B cell (primary cell): Measurements from ENCODE around the gene ERC2. TPM values are rescaled to one million over a fixed set of nuclear protein-coding genes. Genes with fewer than 3 reads are reported as not detected.

ENCODE experiments used
- ATAC-seq: fragments of 200-7000 bp; cut with Tn5 transposase; one replicate; pipeline ENCODE4 v1.10.0; 2021; ENCODE audit warnings: low read depth, mild to moderate bottlenecking, moderate number of reproducible peaks, moderate library complexity
- CTCF ChIA-PET: fragments of 350-600 bp; sonication (Branson Sonifier 250); formaldehyde crosslinking; loops from one replicate; lab custom pipeline; 2021; ENCODE audit warnings: antibody characterized with exemption, inconsistent platforms; lab: Charles Lee
- POLR2A ChIA-PET: fragments of 350-600 bp; sonication (Branson Sonifier 250); formaldehyde crosslinking; loops from one replicate; lab custom pipeline; 2021; ENCODE audit warnings: antibody characterized with exemption; lab: Charles Lee
- DNase-seq: peaks from one replicate; pipeline ENCODE4 v3.0.0; 2013
- H2AFZ ChIP-seq: 2 replicates; pipeline ENCODE4 v1.6.1; 2012; ENCODE audit warnings: mild to moderate bottlenecking, low read depth, low read length; ENCODE audit not compliant: insufficient read depth, poor library complexity, severe bottlenecking
- H3K27ac ChIP-seq, 2 donors: 1 replicate in 1 of 2; 2 replicates in 1 of 2; pipeline ENCODE4 v1.5.1; 2012 to 2013; ENCODE audit warnings: low read length in 2 of 2, mild to moderate bottlenecking in 2 of 2, moderate library complexity in 1 of 2
- H3K27me3 ChIP-seq, 4 experiments: fragments of 200-600 bp in 1 of 4; sonication (generic) in 1 of 4; replicated peaks in 1 of 4; 1 replicate in 2 of 4; 2 replicates in 2 of 4; pipeline versions ENCODE4 v1.6.1 to v1.7.0; 2013 to 2016; ENCODE audit warnings: low read length in 3 of 4, mild to moderate bottlenecking in 2 of 4, mixed read lengths in 1 of 4, moderate library complexity in 1 of 4; ENCODE audit not compliant: insufficient read depth in 4 of 4, control insufficient read depth in 3 of 4; ENCODE audit errors: control extremely low read depth in 1 of 4
- H3K36me3 ChIP-seq, 2 experiments: replicated peaks in 1 of 2; 1 replicate in 1 of 2; 2 replicates in 1 of 2; pipeline versions ENCODE4 v1.6.1 to v1.7.1; 2013; ENCODE audit warnings: low read length in 1 of 2; ENCODE audit not compliant: insufficient read depth in 2 of 2, control insufficient read depth in 1 of 2; ENCODE audit errors: control extremely low read depth in 1 of 2, extremely low read depth in 1 of 2
- H3K4me1 ChIP-seq, 2 donors: fragments of 200-600 bp in 1 of 2; sonication (generic) in 1 of 2; 1 replicate in 1 of 2; 2 replicates in 1 of 2; pipeline versions ENCODE4 v1.5.1 to v1.6.1; 2013 to 2017; ENCODE audit warnings: low read length in 2 of 2; ENCODE audit not compliant: control insufficient read depth in 2 of 2, insufficient read depth in 2 of 2
- H3K4me2 ChIP-seq: replicated peaks from 2 replicates; pipeline ENCODE3; 2012; ENCODE audit warnings: mild to moderate bottlenecking, low read depth, low read length; ENCODE audit not compliant: poor library complexity, severe bottlenecking
- H3K4me3 ChIP-seq, 5 experiments: fragments of 200-600 bp in 1 of 5; sonication (generic) in 1 of 5; 1 replicate in 3 of 5; 2 replicates in 2 of 5; pipeline versions ENCODE4 v1.5.1 to v1.7.0; 2011 to 2016; ENCODE audit warnings: low read length in 4 of 5, mild to moderate bottlenecking in 4 of 5, low read depth in 2 of 5, control low read depth in 1 of 5, moderate library complexity in 1 of 5; ENCODE audit not compliant: insufficient read depth in 1 of 5; ENCODE audit errors: control extremely low read depth in 1 of 5, extremely low read depth in 1 of 5
- H3K79me2 ChIP-seq: fragments of 200-600 bp; sonication (generic); one replicate; pipeline ENCODE4 v1.6.0; 2016; ENCODE audit warnings: low read length; ENCODE audit not compliant: control insufficient read depth, insufficient read depth
- H3K9ac ChIP-seq: fragments of 200-600 bp; sonication (generic); 2 replicates; pipeline ENCODE4 v1.6.1; 2017; ENCODE audit warnings: mild to moderate bottlenecking, low read length, moderate library complexity
- H3K9me3 ChIP-seq, 3 donors: one replicate each; pipeline versions ENCODE4 v1.6.1 to v1.7.1; 2013; ENCODE audit warnings: low read length in 2 of 3; ENCODE audit not compliant: control insufficient read depth in 2 of 3, insufficient read depth in 1 of 3; ENCODE audit errors: control extremely low read depth in 1 of 3
- H4K20me1 ChIP-seq: 2 replicates; pipeline ENCODE4 v1.6.0; 2012; ENCODE audit warnings: mild to moderate bottlenecking, low read length; ENCODE audit not compliant: insufficient read depth, control insufficient read depth, poor library complexity, severe bottlenecking
- H3K27ac Mint-ChIP-seq: one replicate; pipeline ENCODE4 v1.8.0; 2021; ENCODE audit warnings: mixed read lengths
- H3K27me3 Mint-ChIP-seq: one replicate; pipeline ENCODE4 v1.8.0; 2021; ENCODE audit warnings: mixed read lengths
- H3K4me1 Mint-ChIP-seq: one replicate; pipeline ENCODE4 v1.8.0; 2021; ENCODE audit warnings: mixed read lengths
- H3K4me3 Mint-ChIP-seq: one replicate; pipeline ENCODE4 v1.8.0; 2021; ENCODE audit warnings: mixed read lengths
- H3K9me3 Mint-ChIP-seq: one replicate; pipeline ENCODE4 v1.8.0; 2022; ENCODE audit warnings: mixed read lengths; ENCODE audit not compliant: insufficient read depth
- EZH2 ChIP-seq: IDR thresholded peaks from 2 replicates; pipeline ENCODE4 v1.6.1; 2012; ENCODE audit warnings: borderline replicate concordance, low read depth, mild to moderate bottlenecking, moderate library complexity, low read length; ENCODE audit not compliant: insufficient read depth, poor library complexity, severe bottlenecking
- WGBS: methylation state at CpG from one replicate; pipeline ENCODE4 v1.1.5; 2013; ENCODE audit warnings: missing lambda C conversion rate; ENCODE audit not compliant: insufficient coverage; 5-methylcytosine and 5-hydroxymethylcytosine counted together
- intact Hi-C: fragments of 100-400 bp; cut with micrococcal nuclease; formaldehyde crosslinking; loops from one replicate; pipeline ENCODE4 v1.10.0; 2022
- polyA plus RNA-seq: library from polyadenylated mRNA; depleted of rRNA; stranded (reverse); fragments of >200 nt; gene quantifications from 2 replicates; pipeline ENCODE4 v1.2.3, GENCODE V29; 2012
- total RNA-seq, 2 donors: library from RNA; stranded (reverse); fragments of 120-200 nt in 1 of 2; gene quantifications; 1 replicate in 1 of 2; 2 replicates in 1 of 2; pipeline versions ENCODE4 v1.2.3 to v1.2.4, GENCODE V29; 2013 to 2022
- TF ChIP-seq, protein P1 (sequence below): fragments of 200-600 bp; IDR thresholded peaks from one replicate; pipeline ENCODE4 v1.8.0; 2022; ENCODE audit warnings: antibody characterized with exemption, mild to moderate bottlenecking

Gene ERC2
- total and polyA plus RNA-seq, 2 donors (not counting 1 experiment from before 2014, with no cell fraction given) = not detected

DNA sequence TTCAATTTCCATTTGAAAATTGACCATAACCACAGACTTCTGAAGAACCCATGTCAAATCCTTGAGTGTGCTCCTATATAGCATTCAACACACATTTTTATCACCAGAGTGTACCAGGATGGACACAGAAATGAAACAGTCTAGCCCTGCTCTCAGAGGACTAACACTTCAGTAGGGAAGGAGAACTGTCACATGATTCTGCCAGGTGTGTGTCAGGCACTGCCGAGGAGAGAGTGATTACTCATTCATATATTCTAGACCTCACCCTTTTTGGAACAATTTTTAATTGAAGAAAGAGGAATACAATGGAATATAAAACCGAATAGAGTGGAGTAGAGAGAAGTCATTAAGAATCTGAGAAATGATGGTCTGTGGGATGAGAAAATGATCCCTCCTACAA, 125.8 kb downstream of the ERC2 start:
- Mint-ChIP-seq H3K4me3 (no peak overlapping the region), H3K27me3 (peaks cover 18% of the 10 kb centered on the region), H3K4me1 (no peaks in the 10 kb centered on the region), H3K9me3 (no peaks in the 10 kb centered on the region), H3K27ac (no peak overlapping the region)
- DNase-seq = no peak
- Histone ChIP-seq H3K79me2 (no peaks in the 10 kb centered on the region), H3K4me2 (no peak overlapping the region), H3K27me3 (peaks cover 0 to 9% (median 0%) of the 10 kb centered on the region in 4 experiments), H3K4me3 (no peak overlapping the region), H3K9ac (no peak overlapping the region), H3K4me1 (no peaks in the 10 kb centered on the region), H4K20me1 (no peaks in the 10 kb centered on the region), H2AFZ (no peak overlapping the region), H3K27ac (no peak overlapping the region), H3K9me3 (no peaks in the 10 kb centered on the region), H3K36me3 (no peaks in the 10 kb centered on the region)
- intact Hi-C loops = no loop called here
- ATAC-seq = no peak
- POLR2A ChIA-PET = no interaction called here
- TF ChIP-seq, protein P1, sequence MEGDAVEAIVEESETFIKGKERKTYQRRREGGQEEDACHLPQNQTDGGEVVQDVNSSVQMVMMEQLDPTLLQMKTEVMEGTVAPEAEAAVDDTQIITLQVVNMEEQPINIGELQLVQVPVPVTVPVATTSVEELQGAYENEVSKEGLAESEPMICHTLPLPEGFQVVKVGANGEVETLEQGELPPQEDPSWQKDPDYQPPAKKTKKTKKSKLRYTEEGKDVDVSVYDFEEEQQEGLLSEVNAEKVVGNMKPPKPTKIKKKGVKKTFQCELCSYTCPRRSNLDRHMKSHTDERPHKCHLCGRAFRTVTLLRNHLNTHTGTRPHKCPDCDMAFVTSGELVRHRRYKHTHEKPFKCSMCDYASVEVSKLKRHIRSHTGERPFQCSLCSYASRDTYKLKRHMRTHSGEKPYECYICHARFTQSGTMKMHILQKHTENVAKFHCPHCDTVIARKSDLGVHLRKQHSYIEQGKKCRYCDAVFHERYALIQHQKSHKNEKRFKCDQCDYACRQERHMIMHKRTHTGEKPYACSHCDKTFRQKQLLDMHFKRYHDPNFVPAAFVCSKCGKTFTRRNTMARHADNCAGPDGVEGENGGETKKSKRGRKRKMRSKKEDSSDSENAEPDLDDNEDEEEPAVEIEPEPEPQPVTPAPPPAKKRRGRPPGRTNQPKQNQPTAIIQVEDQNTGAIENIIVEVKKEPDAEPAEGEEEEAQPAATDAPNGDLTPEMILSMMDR = no peak
- no peak for TF ChIP-seq EZH2
- CTCF ChIA-PET = interaction anchor here (2.1 kb wide), 1 partner anchor 14 kb away, joined by 5 read pairs; no protein-coding TSS in a partner anchor
- no CpG with 5 or more reads among the region's 2 CpGs for WGBS

DNA sequence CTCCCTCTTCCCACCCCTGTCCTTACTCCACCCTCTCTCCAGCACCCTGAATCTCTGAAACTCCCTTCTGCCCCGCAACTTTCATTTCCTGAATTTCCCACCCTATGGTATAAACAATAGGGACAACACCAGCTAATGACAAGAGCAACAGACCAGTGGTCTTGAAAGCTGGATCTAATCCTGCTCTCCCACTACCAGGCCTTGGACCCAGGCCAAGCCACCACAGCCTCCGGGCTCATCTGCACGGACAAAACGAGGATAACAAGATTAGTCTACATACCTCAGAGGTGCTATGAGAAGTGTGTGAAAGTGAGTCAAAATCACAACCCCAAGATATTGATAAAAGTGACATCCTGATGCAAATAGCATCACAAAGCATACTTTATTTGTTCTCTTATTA, 128.6 kb downstream of the ERC2 start:
- TF ChIP-seq EZH2 = no peak
- TF ChIP-seq, protein P1 = no peak
- H3K27ac ChIP-seq = no peak overlapping the region
- Mint-ChIP-seq H3K4me3 (no peak overlapping the region), H3K9me3 (no peaks in the 10 kb centered on the region), H3K27me3 (peaks cover 14% of the 10 kb centered on the region), H3K4me1 (no peaks in the 10 kb centered on the region), H3K27ac (no peak overlapping the region)
- H3K9ac ChIP-seq = no peak overlapping the region
- no peaks in the 10 kb centered on the region for H3K9me3 ChIP-seq
- H2AFZ ChIP-seq = no peak overlapping the region
- POLR2A ChIA-PET = interaction anchor here (0.6 kb wide), 1 partner anchor 540 kb away, joined by 3 read pairs; no protein-coding TSS in a partner anchor
- H3K27me3 ChIP-seq = peaks cover 0 to 9% (median 0%) of the 10 kb centered on the region in 4 experiments
- no peak for ATAC-seq
- no peak overlapping the region for H3K4me3 ChIP-seq
- no peaks in the 10 kb centered on the region for H3K79me2 ChIP-seq
- CTCF ChIA-PET = interaction anchor here (0.9 kb wide), 1 partner anchor 8 kb away, joined by 3 read pairs; no protein-coding TSS in a partner anchor
- no peak overlapping the region for H3K4me2 ChIP-seq
- H3K4me1 ChIP-seq = no peaks in the 10 kb centered on the region
- no peak for DNase-seq
- intact Hi-C loops = no loop called here
- H4K20me1 ChIP-seq = no peaks in the 10 kb centered on the region
- no peaks in the 10 kb centered on the region for H3K36me3 ChIP-seq
- 100% methylated on average over 1 of the region's 4 CpGs for WGBS
